Jurkat, Clone E6-1 (cell line): ENCODE data around the gene NKIRAS1.
"Not testable (repeated sequence)": the region's sequence is repeated elsewhere in the genome, so short reads cannot be mapped to it uniquely, and the experiment has no call there.

ENCODE experiments used
- DNase-seq: peaks from one replicate; pipeline ENCODE4 v3.0.0-alpha.2; 2011; ENCODE audit warnings: low read depth, low spot score
- H3K4me3 ChIP-seq: 2 replicates; pipeline ENCODE4 v1.5.1; 2011; ENCODE audit warnings: mild to moderate bottlenecking, low read length, control low read depth, moderate library complexity

NKIRAS1 gene

DNA sequence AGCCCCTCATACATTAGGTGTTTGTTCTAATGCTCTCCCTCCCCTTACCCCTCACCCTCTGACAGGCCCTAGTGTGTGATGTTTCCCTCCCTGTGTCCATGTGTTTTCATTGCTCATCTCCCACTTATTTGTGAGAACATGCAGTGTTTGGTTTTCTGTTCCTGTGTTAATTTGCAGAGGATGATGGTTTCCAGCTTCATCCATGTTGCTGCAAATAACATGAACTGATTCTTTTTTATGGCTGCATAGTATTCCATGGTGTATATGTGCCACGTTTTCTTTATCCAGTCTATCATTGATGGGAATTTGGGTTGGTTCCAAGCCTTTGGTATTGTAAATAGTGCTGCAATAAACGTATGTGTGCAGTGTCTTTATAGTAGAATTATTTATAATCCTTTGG is 67.3 kb downstream of the NKIRAS1 start:
- H3K4me3 ChIP-seq, DNase-seq: not testable (repeated sequence)

GRCh38 chr3:23845326-23846216 is 71.2 kb downstream of the NKIRAS1 start:
- H3K4me3 ChIP-seq = no peak overlapping the region
- DNase-seq = no peak

DNA sequence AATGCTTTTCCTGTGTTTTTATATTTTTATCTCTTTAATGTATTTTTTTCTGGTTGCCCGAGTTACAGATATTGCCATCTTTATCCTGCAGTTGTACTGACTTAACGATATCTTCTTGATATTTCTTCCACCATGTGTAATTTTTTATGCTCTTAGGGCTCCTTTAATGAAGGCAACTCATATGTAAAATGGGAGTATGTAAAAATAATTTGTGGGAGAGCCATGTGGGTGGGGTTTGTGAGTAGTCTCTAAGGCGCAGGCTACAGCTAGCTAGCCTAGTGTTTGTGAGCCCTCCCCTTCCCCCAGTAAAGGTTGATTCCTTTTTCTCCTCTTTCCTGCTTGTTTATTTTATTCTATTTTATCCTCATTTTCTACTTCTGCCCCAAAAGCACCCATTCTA is 72.9 kb downstream of the NKIRAS1 start:
- DNase-seq = no peak
- H3K4me3 ChIP-seq = no peak overlapping the region
